Stimulated activated CD4-positive, alpha-beta T cell treated with anti-CD3 and anti-CD28 coated beads, Interleukin-15, amount 100 ng/mL, for 1 hour (primary cell): ENCODE results near the gene CADPS2.
"Not testable (repeated sequence)": the region's sequence is repeated elsewhere in the genome, so short reads cannot be mapped to it uniquely, and the experiment has no call there.

Source experiments
- DNase-seq, 2 donors: peaks; one replicate each; pipeline ENCODE4 v3.0.0-alpha.2; 2020; ENCODE audit warnings: low read depth in 1 of 2, low spot score in 1 of 2

Gene CADPS2

GRCh38 chr7:122677149-122677548, 209.1 kb downstream of the CADPS2 start:
- no peak for DNase-seq

- DNase-seq: no peak
Observed at GRCh38 chr7:122676466-122676865, 209.8 kb downstream of the CADPS2 start.

GRCh38 chr7:122675621-122676020, 210.6 kb downstream of the CADPS2 start:
- no peak for DNase-seq

GRCh38 chr7:122675011-122675410, 211.2 kb downstream of the CADPS2 start:
- no peak for DNase-seq

GRCh38 chr7:122674502-122674901, 211.8 kb downstream of the CADPS2 start:
- no peak for DNase-seq

GRCh38 chr7:122673951-122674350, 212.3 kb downstream of the CADPS2 start:
- DNase-seq: no peak

GRCh38 chr7:122672536-122672935, 213.7 kb downstream of the CADPS2 start:
- DNase-seq: no peak

GRCh38 chr7:122663733-122664132, 222.5 kb downstream of the CADPS2 start:
- no peak for DNase-seq

GRCh38 chr7:122658856-122659255, 227.4 kb downstream of the CADPS2 start:
- DNase-seq: no peak

GRCh38 chr7:122653685-122654084, 232.6 kb downstream of the CADPS2 start:
- DNase-seq: no peak

GRCh38 chr7:122652876-122653275, 233.4 kb downstream of the CADPS2 start:
- DNase-seq: no peak

- DNase-seq: no peak
Observed at GRCh38 chr7:122651451-122651850, 234.8 kb downstream of the CADPS2 start.

- no peak for DNase-seq
Observed at GRCh38 chr7:122643250-122643649, 243.0 kb downstream of the CADPS2 start.

GRCh38 chr7:122638459-122638858, 247.8 kb downstream of the CADPS2 start:
- DNase-seq: no peak

GRCh38 chr7:122637784-122638183, 248.5 kb downstream of the CADPS2 start:
- no peak for DNase-seq

- not testable (repeated sequence) for DNase-seq
Observed at GRCh38 chr7:122635481-122635880, 250.8 kb downstream of the CADPS2 start.

GRCh38 chr7:122633472-122633871, 252.8 kb downstream of the CADPS2 start:
- DNase-seq: no peak

- DNase-seq: no peak
Observed at GRCh38 chr7:122632238-122632637, 254.0 kb downstream of the CADPS2 start.

- DNase-seq: no peak
Observed at GRCh38 chr7:122629412-122629953, 256.8 kb downstream of the CADPS2 start.

GRCh38 chr7:122628651-122629411, 257.4 kb downstream of the CADPS2 start:
- DNase-seq: no peak

- DNase-seq: no peak
Observed at GRCh38 chr7:122626785-122627184, 259.5 kb downstream of the CADPS2 start.

GRCh38 chr7:122622682-122623081, 263.6 kb downstream of the CADPS2 start:
- no peak for DNase-seq

GRCh38 chr7:122619664-122620063, 266.6 kb downstream of the CADPS2 start:
- no peak for DNase-seq
